ENCODE results near the gene OSBPL5.

The OSBPL5 gene

DNA sequence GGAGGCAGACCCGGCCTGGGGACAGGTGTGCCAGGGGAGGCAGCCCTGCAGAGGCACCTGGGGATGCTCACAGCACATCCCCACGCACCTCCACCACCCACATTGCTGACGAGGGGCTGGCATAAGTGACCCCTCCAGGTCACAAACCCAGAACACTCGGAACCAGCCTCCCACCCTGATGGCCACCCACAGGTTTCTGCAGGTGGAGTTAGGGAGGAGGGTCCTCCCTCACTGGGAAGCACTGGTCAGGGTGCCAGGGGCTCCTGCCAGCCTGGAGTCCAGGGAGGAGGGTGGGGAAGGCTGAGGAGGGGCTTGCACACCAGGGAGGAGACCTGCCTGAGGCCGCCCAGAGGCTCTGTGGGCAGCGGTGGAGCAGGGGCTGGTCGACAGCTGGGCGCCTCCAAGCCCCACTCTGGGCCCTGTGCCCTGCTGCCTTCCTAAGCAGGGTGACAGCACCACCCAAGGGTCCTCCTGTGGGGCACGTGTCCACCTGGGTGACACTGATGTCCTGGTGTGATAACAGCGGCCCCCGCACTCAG is 56.9 kb downstream of the OSBPL5 start:
- TF ChIP-seq, protein P1, sequence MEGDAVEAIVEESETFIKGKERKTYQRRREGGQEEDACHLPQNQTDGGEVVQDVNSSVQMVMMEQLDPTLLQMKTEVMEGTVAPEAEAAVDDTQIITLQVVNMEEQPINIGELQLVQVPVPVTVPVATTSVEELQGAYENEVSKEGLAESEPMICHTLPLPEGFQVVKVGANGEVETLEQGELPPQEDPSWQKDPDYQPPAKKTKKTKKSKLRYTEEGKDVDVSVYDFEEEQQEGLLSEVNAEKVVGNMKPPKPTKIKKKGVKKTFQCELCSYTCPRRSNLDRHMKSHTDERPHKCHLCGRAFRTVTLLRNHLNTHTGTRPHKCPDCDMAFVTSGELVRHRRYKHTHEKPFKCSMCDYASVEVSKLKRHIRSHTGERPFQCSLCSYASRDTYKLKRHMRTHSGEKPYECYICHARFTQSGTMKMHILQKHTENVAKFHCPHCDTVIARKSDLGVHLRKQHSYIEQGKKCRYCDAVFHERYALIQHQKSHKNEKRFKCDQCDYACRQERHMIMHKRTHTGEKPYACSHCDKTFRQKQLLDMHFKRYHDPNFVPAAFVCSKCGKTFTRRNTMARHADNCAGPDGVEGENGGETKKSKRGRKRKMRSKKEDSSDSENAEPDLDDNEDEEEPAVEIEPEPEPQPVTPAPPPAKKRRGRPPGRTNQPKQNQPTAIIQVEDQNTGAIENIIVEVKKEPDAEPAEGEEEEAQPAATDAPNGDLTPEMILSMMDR (IDR thresholded peaks at IDR 0.05; ENCODE audit: low read depth, low read length) = no peak
- H3K4me3 ChIP-seq (ENCODE audit: low read depth, low read length) = no peak overlapping the region

DNA sequence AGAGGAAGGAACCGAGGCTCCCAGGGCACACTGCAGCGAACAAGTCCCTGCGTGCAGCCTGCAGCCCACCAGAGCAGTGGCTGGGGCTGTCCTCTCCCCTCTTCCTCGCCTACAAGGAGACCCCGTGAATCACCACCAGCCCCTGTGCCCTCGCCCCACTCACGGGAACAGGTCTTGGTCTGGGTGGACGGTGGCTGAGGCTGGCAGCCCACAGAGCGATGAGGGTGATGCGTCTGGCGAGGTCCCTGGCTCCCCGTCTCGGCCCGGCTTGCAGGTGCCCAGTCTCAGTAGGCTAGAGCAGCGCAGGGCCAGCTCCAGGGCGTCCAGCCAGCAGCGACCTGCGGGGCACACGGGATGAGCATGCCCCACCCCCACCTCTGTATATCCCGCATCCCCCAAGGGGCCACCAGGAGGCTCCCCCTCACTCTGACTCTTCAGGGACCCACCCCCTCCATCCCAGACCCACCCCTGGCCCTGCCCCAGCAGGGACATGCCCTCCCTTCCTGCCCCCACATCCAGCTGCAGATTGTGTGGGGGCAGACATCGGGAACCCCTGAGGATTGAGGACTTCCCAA is 57.4 kb downstream of the OSBPL5 start:
- H3K4me3 ChIP-seq (ENCODE audit: low read depth, low read length) = no peak overlapping the region
- TF ChIP-seq, protein P1 (IDR thresholded peaks at IDR 0.05; ENCODE audit: low read depth, low read length) = no peak

DNA sequence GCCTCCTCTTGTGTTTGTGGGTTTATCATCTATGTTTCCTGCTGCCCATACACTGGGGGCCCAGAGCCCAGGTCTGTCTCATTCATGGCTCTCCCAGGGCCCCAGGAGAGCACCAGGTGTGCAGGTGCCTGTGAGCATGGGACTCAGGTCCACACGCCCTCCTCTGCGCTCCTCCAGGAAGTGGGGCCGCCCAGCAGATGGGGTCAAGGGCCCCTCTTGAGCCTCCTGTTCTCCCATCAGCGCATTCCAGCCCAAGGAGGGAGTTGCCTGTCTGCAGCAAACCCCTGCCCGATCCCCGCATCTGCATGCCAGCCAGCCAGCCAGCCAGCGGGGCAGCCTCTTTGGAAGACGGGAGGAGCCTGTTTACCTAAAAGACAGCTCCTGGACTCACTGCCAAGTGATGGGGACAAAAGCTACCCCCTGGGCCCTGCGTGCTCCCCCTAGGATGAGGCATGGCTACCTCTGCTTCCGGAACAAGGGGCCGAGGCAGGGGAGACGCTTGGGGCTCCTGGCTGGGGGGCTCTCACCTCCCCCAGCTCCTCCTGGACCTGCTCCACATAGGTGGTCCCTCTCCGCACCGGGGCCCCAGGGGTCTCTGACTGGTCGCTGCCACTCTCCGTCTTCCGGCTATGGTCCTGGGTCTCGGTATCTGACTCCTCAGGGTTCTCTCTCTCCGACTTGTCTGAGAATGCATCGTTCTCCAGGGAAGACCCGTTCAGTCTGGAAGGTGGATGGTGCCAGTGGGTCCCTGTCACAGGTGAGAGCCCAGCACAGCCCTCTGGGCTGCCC is 58.2 kb downstream of the OSBPL5 start:
- TF ChIP-seq, protein P1 (IDR thresholded peaks at IDR 0.05; ENCODE audit: low read depth, low read length) = no peak
- H3K4me3 ChIP-seq (ENCODE audit: low read depth, low read length) = no peak overlapping the region

DNA sequence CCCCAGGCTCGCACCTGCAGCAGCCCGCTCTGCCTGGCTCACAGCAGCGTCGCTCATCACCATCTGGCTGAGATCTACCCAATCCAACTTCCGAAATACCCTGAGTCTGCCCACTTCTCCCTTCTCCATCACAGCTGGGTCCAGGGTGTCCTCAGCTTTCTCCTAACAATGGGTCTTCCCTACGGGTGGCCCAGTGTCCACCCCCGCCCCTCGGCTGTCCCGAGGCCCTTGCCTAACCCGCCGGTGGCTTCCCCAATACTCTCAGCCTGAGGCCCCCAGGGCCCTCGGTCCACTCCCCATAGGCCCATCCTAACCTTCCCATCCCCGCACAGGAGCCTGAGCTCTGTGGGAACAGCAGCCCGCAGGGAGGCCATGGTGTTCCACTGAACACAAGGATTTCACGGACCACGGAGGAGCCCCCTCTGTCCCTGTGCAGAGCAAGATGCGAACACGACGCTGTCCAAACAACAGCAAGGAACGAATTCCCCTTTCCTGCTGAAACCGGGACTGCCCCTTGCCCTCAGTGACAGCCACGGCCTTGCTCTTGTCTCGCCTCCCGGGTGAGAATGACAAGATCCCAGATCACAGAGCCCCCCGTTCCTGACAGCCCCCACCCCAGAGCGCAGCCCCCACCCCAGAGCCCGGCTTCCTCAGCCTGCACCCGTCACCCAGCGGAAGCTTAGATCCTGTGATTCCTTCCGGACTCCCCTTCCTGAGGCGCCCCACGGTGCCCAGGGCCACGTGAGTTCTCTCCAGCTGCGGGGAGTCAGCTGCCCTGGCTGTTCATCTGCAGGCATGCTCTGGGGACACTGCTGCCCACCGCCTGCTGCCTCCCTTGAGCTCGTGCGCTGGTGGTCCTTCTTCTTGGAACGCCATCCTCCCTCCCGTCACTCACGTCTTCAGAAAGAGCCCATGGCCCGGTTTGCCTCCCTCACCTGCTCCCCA is 59.0 kb downstream of the OSBPL5 start:
- H3K4me3 ChIP-seq (ENCODE audit: low read depth, low read length) = no peak overlapping the region
- TF ChIP-seq, protein P1 (IDR thresholded peaks at IDR 0.05; ENCODE audit: low read depth, low read length) = no peak

DNA sequence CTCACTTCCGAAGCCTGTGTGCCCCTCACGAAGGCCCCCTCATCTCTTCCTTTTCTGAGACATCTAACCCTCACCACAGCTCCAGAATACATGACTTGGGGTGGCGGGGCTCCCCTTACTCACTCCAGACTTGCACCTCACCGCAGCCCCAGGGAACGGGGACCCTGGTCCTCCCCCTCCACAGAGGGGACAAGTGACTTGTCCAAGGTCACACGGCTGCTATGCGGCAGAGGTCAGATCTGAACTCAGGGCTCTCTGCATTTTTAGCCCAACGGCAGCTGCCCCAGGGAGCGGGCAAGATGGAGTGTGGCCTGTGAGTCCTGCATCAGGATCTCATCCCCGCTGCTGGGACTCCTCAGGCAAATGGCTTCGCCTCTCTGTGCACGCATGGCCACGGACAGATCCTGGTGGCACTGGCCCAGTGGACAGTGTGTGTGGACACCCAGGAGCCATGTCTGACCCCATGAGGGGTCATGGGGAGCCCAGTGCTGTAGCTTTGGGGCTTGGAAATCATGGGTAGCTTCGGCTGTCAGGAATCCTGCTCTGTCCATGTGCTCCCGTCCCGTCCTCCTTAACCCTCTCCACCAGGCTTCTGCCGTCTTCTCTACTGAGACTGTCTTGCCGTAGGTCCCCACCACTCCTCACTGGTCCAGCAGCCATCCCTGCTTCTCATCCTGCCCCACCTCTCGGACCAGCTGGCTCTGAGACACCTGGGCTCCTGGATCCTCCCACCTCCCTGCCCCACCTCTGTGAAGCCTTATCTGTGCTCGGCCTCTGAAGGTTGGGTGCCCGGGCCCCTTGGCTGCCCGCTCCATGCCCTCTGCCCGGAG is 59.9 kb downstream of the OSBPL5 start:
- TF ChIP-seq, protein P1 (IDR thresholded peaks at IDR 0.05; ENCODE audit: low read depth, low read length) = no peak
- no peak overlapping the region for H3K4me3 ChIP-seq (ENCODE audit: low read depth, low read length)

DNA sequence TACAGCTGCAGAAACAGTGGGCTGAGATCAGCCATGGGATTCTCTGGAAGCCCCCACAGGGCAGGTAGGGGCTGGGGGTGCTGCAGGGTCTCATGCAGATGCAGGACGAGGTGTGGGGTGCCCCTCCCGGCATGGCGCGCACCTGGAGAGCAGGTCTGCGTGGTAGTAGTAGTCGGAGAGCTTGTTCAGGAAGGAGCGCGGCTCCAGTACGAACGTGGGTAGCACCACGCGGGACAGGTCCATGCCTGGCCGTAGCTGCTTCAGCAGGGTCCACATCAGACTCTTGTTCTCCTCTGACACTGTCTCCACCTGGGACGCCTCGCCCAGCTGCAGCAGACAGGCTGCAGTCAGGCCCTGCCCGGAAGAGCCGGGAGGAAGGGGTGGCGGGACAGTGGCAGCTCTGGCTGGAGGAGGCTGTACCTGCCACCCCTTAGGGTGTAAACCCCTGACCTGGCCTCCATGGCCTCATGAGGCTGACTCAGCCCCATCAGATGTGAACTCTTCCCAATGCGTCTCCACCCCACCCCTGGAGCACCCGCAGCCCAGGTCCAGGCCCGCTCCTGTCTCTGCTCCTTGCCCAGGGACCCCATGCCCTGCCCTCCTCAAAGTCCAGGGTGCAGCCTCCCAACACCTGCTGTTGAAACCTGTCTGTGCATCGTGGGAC is 60.9 kb downstream of the OSBPL5 start:
- TF ChIP-seq, protein P1 (IDR thresholded peaks at IDR 0.05; ENCODE audit: low read depth, low read length) = no peak
- H3K4me3 ChIP-seq (ENCODE audit: low read depth, low read length) = no peak overlapping the region
